WTC11 (cell line): ENCODE measurements around the gene CHRNA3. TPM values are rescaled to one million over a fixed set of nuclear protein-coding genes. Genes with fewer than 3 reads are reported as not detected.

Source experiments
- ATAC-seq: fragments of 200-7000 bp; cut with Tn5 transposase; 2 replicates; pipeline ENCODE4 v1.10.0; 2021; ENCODE audit warnings: mild to moderate bottlenecking, moderate library complexity
- CTCF ChIA-PET: fragments of 300-600 bp; sonication (Branson Sonifier 250); formaldehyde crosslinking; loops from one replicate; lab custom pipeline; 2021; ENCODE audit warnings: antibody characterized with exemption; lab: Charles Lee
- POLR2A ChIA-PET: fragments of 350-600 bp; sonication (Branson Sonifier 250); formaldehyde crosslinking; loops from one replicate; lab custom pipeline; 2021; ENCODE audit warnings: antibody characterized with exemption; lab: Charles Lee
- DNase-seq: peaks from one replicate; pipeline ENCODE4 v3.0.0; 2021; ENCODE audit warnings: low spot score
- H3K27ac Mint-ChIP-seq: 2 replicates; pipeline ENCODE4 v1.8.0; 2021; ENCODE audit warnings: mixed read lengths
- H3K27me3 Mint-ChIP-seq: 2 replicates; pipeline ENCODE4 v1.8.0; 2021; ENCODE audit warnings: low read depth, mild to moderate bottlenecking, moderate library complexity, mixed read lengths
- H3K36me3 Mint-ChIP-seq: 2 replicates; pipeline ENCODE4 v1.8.0; 2021; ENCODE audit warnings: mixed read lengths
- H3K4me1 Mint-ChIP-seq: 2 replicates; pipeline ENCODE4 v1.8.0; 2022; ENCODE audit warnings: mixed read lengths
- H3K4me3 Mint-ChIP-seq: 2 replicates; pipeline ENCODE4 v1.8.0; 2021; ENCODE audit warnings: mild to moderate bottlenecking, moderate library complexity, mixed read lengths
- H3K9me3 Mint-ChIP-seq: 2 replicates; pipeline ENCODE4 v1.8.0; 2021; ENCODE audit warnings: mixed read lengths
- CBFB ChIP-seq: sonication (generic); formaldehyde crosslinking; IDR thresholded peaks from 2 replicates; pipeline ENCODE4 v1.8.1; 2022; ENCODE audit warnings: mild to moderate bottlenecking, low read depth, missing genetic modification reagents
- E2F4 ChIP-seq: sonication (generic); formaldehyde crosslinking; IDR thresholded peaks from 2 replicates; pipeline ENCODE4 v1.8.1; 2022; ENCODE audit warnings: low read depth, mild to moderate bottlenecking, moderate library complexity, missing genetic modification reagents, borderline replicate concordance
- FOXK1 ChIP-seq: sonication (generic); formaldehyde crosslinking; IDR thresholded peaks from 2 replicates; pipeline ENCODE4 v1.8.0; 2022; ENCODE audit warnings: mild to moderate bottlenecking, moderate library complexity, missing genetic modification reagents
- FOXP4 ChIP-seq: sonication (generic); formaldehyde crosslinking; IDR thresholded peaks from 2 replicates; pipeline ENCODE4 v1.8.0; 2022; ENCODE audit warnings: mild to moderate bottlenecking, missing genetic modification reagents
- GRHL2 ChIP-seq: fragments of 250-450 bp; sonication (Bioruptor Pico); IDR thresholded peaks from 2 replicates; pipeline ENCODE4 v1.8.0; 2022; ENCODE audit warnings: mild to moderate bottlenecking, moderate library complexity; ENCODE audit not compliant: insufficient replicate concordance, severe bottlenecking
- JUN ChIP-seq: sonication (generic); formaldehyde crosslinking; IDR thresholded peaks from 2 replicates; pipeline ENCODE4 v1.8.0; 2023; ENCODE audit warnings: mild to moderate bottlenecking, missing genetic modification reagents
- ZNF138 ChIP-seq: sonication (generic); formaldehyde crosslinking; conservative IDR thresholded peaks from 2 replicates; pipeline ENCODE4 v1.8.1; 2022; ENCODE audit warnings: mild to moderate bottlenecking, moderate library complexity, missing genetic modification reagents
- total RNA-seq: library from RNA; stranded (reverse); gene quantifications from 3 replicates; pipeline ENCODE4 v1.2.3, GENCODE V29; 2021
- TF ChIP-seq, protein P1 (sequence below): sonication (generic); formaldehyde crosslinking; IDR thresholded peaks from 2 replicates; pipeline ENCODE4 v1.8.1; 2023; ENCODE audit warnings: mild to moderate bottlenecking, missing genetic modification reagents, borderline replicate concordance
- TF ChIP-seq, protein P2 (sequence below): sonication (generic); formaldehyde crosslinking; IDR thresholded peaks from 2 replicates; pipeline ENCODE4 v1.8.1; 2022; ENCODE audit warnings: mild to moderate bottlenecking, missing genetic modification reagents, moderate library complexity, borderline replicate concordance
- TF ChIP-seq, protein P3 (sequence below): sonication (generic); formaldehyde crosslinking; IDR thresholded peaks from 2 replicates; pipeline ENCODE4 v1.8.0; 2023; ENCODE audit warnings: mild to moderate bottlenecking, missing genetic modification reagents
- TF ChIP-seq, protein P4 (sequence below): sonication (generic); formaldehyde crosslinking; IDR thresholded peaks from 2 replicates; pipeline ENCODE4 v1.8.1; 2022; ENCODE audit warnings: missing genetic modification reagents, borderline replicate concordance
- TF ChIP-seq, protein P5 (sequence below): sonication (generic); formaldehyde crosslinking; IDR thresholded peaks from 2 replicates; pipeline ENCODE4 v1.8.0; 2022; ENCODE audit warnings: missing genetic modification reagents

CHRNA3 gene
- total RNA-seq, 1 experiment from 2014 or later: 4.4 TPM

- TF ChIP-seq, protein P1, sequence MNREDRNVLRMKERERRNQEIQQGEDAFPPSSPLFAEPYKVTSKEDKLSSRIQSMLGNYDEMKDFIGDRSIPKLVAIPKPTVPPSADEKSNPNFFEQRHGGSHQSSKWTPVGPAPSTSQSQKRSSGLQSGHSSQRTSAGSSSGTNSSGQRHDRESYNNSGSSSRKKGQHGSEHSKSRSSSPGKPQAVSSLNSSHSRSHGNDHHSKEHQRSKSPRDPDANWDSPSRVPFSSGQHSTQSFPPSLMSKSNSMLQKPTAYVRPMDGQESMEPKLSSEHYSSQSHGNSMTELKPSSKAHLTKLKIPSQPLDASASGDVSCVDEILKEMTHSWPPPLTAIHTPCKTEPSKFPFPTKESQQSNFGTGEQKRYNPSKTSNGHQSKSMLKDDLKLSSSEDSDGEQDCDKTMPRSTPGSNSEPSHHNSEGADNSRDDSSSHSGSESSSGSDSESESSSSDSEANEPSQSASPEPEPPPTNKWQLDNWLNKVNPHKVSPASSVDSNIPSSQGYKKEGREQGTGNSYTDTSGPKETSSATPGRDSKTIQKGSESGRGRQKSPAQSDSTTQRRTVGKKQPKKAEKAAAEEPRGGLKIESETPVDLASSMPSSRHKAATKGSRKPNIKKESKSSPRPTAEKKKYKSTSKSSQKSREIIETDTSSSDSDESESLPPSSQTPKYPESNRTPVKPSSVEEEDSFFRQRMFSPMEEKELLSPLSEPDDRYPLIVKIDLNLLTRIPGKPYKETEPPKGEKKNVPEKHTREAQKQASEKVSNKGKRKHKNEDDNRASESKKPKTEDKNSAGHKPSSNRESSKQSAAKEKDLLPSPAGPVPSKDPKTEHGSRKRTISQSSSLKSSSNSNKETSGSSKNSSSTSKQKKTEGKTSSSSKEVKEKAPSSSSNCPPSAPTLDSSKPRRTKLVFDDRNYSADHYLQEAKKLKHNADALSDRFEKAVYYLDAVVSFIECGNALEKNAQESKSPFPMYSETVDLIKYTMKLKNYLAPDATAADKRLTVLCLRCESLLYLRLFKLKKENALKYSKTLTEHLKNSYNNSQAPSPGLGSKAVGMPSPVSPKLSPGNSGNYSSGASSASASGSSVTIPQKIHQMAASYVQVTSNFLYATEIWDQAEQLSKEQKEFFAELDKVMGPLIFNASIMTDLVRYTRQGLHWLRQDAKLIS (CRISPR knock-in tag): no peak
- no peak for TF ChIP-seq ZNF138
- no peak for TF ChIP-seq CBFB
- TF ChIP-seq, protein P2, sequence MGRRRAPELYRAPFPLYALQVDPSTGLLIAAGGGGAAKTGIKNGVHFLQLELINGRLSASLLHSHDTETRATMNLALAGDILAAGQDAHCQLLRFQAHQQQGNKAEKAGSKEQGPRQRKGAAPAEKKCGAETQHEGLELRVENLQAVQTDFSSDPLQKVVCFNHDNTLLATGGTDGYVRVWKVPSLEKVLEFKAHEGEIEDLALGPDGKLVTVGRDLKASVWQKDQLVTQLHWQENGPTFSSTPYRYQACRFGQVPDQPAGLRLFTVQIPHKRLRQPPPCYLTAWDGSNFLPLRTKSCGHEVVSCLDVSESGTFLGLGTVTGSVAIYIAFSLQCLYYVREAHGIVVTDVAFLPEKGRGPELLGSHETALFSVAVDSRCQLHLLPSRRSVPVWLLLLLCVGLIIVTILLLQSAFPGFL: no peak
Measured at GRCh38 chr15:78642331-78642730, 21.5 kb upstream of the CHRNA3 start (continued).

GRCh38 chr15:78641749-78642275 lies 21.0 kb upstream of the CHRNA3 start:
- ChIA-PET CTCF (interaction anchor here (0.7 to 6.0 kb wide), 11 partner anchors 22 to 389 kb away, joined by 3 to 64 read pairs (median 5); partner anchors contain the start of gene CHRNA3), POLR2A (no interaction called here)
- peak overlapping the region; percentile 81 for H3K4me3 Mint-ChIP-seq
- no peaks in the 10 kb centered on the region for H3K36me3 Mint-ChIP-seq
- peaks cover 19% of the 10 kb centered on the region for H3K4me1 Mint-ChIP-seq
- no peak for DNase-seq
- no peaks in the 10 kb centered on the region for H3K9me3 Mint-ChIP-seq
- peaks cover 11% of the 10 kb centered on the region for H3K27me3 Mint-ChIP-seq
- peak overlapping the region; percentile 57; the same call in 1 of the 2 replicates for H3K27ac Mint-ChIP-seq
- ATAC-seq: peak; percentile 4; the same call in 1 of the 2 replicates
- TF ChIP-seq E2F4 (no peak), FOXK1 (CRISPR knock-in tag) (no peak)

- POLR2A ChIA-PET: no interaction called here
- Mint-ChIP-seq H3K27me3 (peaks cover 11% of the 10 kb centered on the region), H3K36me3 (no peaks in the 10 kb centered on the region), H3K4me1 (peaks cover 19% of the 10 kb centered on the region), H3K27ac (peak within 1 kb of the TSS; percentile 57), H3K9me3 (no peaks in the 10 kb centered on the region), H3K4me3 (peak within 1 kb of the TSS; percentile 81)
- ATAC-seq (peak; percentile 76), DNase-seq (peak; percentile 87)
- CTCF ChIA-PET: interaction anchor here (0.7 to 6.0 kb wide), 11 partner anchors 21 to 389 kb away, joined by 3 to 64 read pairs (median 5); partner anchors contain the start of gene CHRNA3
- TF ChIP-seq, protein P3, sequence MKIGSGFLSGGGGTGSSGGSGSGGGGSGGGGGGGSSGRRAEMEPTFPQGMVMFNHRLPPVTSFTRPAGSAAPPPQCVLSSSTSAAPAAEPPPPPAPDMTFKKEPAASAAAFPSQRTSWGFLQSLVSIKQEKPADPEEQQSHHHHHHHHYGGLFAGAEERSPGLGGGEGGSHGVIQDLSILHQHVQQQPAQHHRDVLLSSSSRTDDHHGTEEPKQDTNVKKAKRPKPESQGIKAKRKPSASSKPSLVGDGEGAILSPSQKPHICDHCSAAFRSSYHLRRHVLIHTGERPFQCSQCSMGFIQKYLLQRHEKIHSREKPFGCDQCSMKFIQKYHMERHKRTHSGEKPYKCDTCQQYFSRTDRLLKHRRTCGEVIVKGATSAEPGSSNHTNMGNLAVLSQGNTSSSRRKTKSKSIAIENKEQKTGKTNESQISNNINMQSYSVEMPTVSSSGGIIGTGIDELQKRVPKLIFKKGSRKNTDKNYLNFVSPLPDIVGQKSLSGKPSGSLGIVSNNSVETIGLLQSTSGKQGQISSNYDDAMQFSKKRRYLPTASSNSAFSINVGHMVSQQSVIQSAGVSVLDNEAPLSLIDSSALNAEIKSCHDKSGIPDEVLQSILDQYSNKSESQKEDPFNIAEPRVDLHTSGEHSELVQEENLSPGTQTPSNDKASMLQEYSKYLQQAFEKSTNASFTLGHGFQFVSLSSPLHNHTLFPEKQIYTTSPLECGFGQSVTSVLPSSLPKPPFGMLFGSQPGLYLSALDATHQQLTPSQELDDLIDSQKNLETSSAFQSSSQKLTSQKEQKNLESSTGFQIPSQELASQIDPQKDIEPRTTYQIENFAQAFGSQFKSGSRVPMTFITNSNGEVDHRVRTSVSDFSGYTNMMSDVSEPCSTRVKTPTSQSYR (CRISPR knock-in tag): peak; percentile 51; the same call in 1 of the 2 replicates
- peak; percentile 84 for TF ChIP-seq JUN (CRISPR knock-in tag)
- TF ChIP-seq GRHL2 (CRISPR knock-in tag): no peak
- peak; percentile 87 for TF ChIP-seq FOXP4 (CRISPR knock-in tag)
- TF ChIP-seq, protein P4, sequence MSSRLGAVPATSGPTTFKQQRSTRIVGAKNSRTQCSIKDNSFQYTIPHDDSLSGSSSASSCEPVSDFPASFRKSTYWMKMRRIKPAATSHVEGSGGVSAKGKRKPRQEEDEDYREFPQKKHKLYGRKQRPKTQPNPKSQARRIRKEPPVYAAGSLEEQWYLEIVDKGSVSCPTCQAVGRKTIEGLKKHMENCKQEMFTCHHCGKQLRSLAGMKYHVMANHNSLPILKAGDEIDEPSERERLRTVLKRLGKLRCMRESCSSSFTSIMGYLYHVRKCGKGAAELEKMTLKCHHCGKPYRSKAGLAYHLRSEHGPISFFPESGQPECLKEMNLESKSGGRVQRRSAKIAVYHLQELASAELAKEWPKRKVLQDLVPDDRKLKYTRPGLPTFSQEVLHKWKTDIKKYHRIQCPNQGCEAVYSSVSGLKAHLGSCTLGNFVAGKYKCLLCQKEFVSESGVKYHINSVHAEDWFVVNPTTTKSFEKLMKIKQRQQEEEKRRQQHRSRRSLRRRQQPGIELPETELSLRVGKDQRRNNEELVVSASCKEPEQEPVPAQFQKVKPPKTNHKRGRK (CRISPR knock-in tag): no peak
- TF ChIP-seq, protein P5, sequence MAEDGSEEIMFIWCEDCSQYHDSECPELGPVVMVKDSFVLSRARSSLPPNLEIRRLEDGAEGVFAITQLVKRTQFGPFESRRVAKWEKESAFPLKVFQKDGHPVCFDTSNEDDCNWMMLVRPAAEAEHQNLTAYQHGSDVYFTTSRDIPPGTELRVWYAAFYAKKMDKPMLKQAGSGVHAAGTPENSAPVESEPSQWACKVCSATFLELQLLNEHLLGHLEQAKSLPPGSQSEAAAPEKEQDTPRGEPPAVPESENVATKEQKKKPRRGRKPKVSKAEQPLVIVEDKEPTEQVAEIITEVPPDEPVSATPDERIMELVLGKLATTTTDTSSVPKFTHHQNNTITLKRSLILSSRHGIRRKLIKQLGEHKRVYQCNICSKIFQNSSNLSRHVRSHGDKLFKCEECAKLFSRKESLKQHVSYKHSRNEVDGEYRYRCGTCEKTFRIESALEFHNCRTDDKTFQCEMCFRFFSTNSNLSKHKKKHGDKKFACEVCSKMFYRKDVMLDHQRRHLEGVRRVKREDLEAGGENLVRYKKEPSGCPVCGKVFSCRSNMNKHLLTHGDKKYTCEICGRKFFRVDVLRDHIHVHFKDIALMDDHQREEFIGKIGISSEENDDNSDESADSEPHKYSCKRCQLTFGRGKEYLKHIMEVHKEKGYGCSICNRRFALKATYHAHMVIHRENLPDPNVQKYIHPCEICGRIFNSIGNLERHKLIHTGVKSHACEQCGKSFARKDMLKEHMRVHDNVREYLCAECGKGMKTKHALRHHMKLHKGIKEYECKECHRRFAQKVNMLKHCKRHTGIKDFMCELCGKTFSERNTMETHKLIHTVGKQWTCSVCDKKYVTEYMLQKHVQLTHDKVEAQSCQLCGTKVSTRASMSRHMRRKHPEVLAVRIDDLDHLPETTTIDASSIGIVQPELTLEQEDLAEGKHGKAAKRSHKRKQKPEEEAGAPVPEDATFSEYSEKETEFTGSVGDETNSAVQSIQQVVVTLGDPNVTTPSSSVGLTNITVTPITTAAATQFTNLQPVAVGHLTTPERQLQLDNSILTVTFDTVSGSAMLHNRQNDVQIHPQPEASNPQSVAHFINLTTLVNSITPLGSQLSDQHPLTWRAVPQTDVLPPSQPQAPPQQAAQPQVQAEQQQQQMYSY: peak; percentile 65; the same call in 1 of the 2 replicates
Measured at GRCh38 chr15:78641102-78641748, 20.4 kb upstream of the CHRNA3 start, which contains the start of gene CHRNB4. TSS of gene CHRNB4 (minus strand) at chr15:78641210. CDS start at chr15:78641133, 77 bp downstream.
